IMR-90 (cell line): ENCODE measurements around the gene NCK1. TPM values are rescaled to one million over a fixed set of nuclear protein-coding genes. Genes with fewer than 3 reads are reported as not detected.

ENCODE experiments used
- ATAC-seq: fragments of 200-7000 bp; cut with Tn5 transposase; 2 replicates; pipeline ENCODE4 v1.9.1; 2020; ENCODE audit warnings: low read depth, mild to moderate bottlenecking, moderate library complexity
- BruUV-seq: library from RNA; stranded (reverse); fragments of 400-500 nt; replicated peaks from 2 replicates; lab custom pipeline; 2021; lab: Mats Ljungman, UMichigan
- CTCF ChIA-PET: fragments of 300-600 bp; formaldehyde crosslinking; extraction: SDS; loops from one replicate; lab custom pipeline; 2021; ENCODE audit warnings: antibody characterized with exemption; lab: Yijun Ruan, JAX
- POLR2A ChIA-PET: fragments of 300-600 bp; sonication (Branson Sonifier 250); formaldehyde crosslinking; loops from one replicate; lab custom pipeline; 2022; ENCODE audit warnings: antibody characterized with exemption; ENCODE audit not compliant: unreplicated experiment; lab: Charles Lee
- DNase-seq: peaks from one replicate; pipeline ENCODE4 v3.0.0; 2013
- H2AFZ ChIP-seq: replicated peaks from 2 replicates; pipeline ENCODE3; 2013; ENCODE audit warnings: low read length, mild to moderate bottlenecking; ENCODE audit not compliant: poor library complexity
- H2AK5ac ChIP-seq: 2 replicates; pipeline ENCODE4 v1.6.1; 2013; ENCODE audit warnings: low read depth, low read length, inconsistent platforms
- H2AK9ac ChIP-seq: replicated peaks from 2 replicates; pipeline ENCODE3; 2013; ENCODE audit warnings: mild to moderate bottlenecking, low read depth, low read length, moderate library complexity; ENCODE audit not compliant: poor library complexity
- H2BK120ac ChIP-seq: 2 replicates; pipeline ENCODE4 v1.6.1; 2013; ENCODE audit warnings: low read depth, low read length, inconsistent platforms
- H2BK15ac ChIP-seq: 3 replicates; pipeline ENCODE4 v1.6.1; 2013; ENCODE audit warnings: low read depth, low read length, inconsistent platforms
- H2BK20ac ChIP-seq: 2 replicates; pipeline ENCODE4 v1.6.1; 2013; ENCODE audit warnings: low read depth, mild to moderate bottlenecking, inconsistent platforms, low read length, moderate library complexity
- H2BK5ac ChIP-seq: 2 replicates; pipeline ENCODE4 v1.6.1; 2013; ENCODE audit warnings: mild to moderate bottlenecking, low read depth, low read length, inconsistent platforms; ENCODE audit not compliant: poor library complexity, severe bottlenecking
- H3K14ac ChIP-seq: replicated peaks from 2 replicates; pipeline ENCODE4 v1.6.1; 2013; ENCODE audit warnings: low read depth, low read length, inconsistent platforms
- H3K18ac ChIP-seq: 2 replicates; pipeline ENCODE4 v1.6.1; 2013; ENCODE audit warnings: low read depth, low read length, control low read depth
- H3K23ac ChIP-seq: 2 replicates; pipeline ENCODE4 v1.6.1; 2013; ENCODE audit warnings: low read depth, low read length, inconsistent platforms
- H3K27ac ChIP-seq: 2 replicates; pipeline ENCODE4 v1.5.1; 2013; ENCODE audit warnings: mild to moderate bottlenecking, control low read depth, low read length; ENCODE audit not compliant: insufficient read depth
- H3K27me3 ChIP-seq: 2 replicates; pipeline ENCODE4 v1.6.1; 2013; ENCODE audit warnings: low read length; ENCODE audit not compliant: control insufficient read depth, insufficient read depth
- H3K36me3 ChIP-seq: 2 replicates; pipeline ENCODE4 v1.6.1; 2013; ENCODE audit warnings: low read length, mixed read lengths; ENCODE audit not compliant: control insufficient read depth, insufficient read depth
- H3K4ac ChIP-seq: 2 replicates; pipeline ENCODE4 v1.6.1; 2013; ENCODE audit warnings: low read depth, low read length, inconsistent platforms
- H3K4me1 ChIP-seq: 2 replicates; pipeline ENCODE4 v1.6.1; 2013; ENCODE audit warnings: low read length, mixed read lengths; ENCODE audit not compliant: control insufficient read depth, insufficient read depth
- H3K4me2 ChIP-seq: 2 replicates; pipeline ENCODE4 v1.6.1; 2013; ENCODE audit warnings: low read depth, mild to moderate bottlenecking, control low read depth, low read length, moderate library complexity
- H3K4me3 ChIP-seq: 2 replicates; pipeline ENCODE4 v1.5.1; 2013; ENCODE audit warnings: low read depth, mild to moderate bottlenecking, control low read depth, low read length, moderate library complexity; ENCODE audit not compliant: insufficient read depth
- H3K56ac ChIP-seq: 2 replicates; pipeline ENCODE4 v1.6.1; 2013; ENCODE audit warnings: low read length, inconsistent platforms; ENCODE audit not compliant: insufficient read depth; ENCODE audit errors: extremely low read depth
- H3K79me1 ChIP-seq, 2 experiments: 2 replicates each; pipeline ENCODE4 v1.6.1; 2013; ENCODE audit warnings: low read length in 2 of 2, inconsistent platforms in 1 of 2, low read depth in 1 of 2
- H3K9ac ChIP-seq: 2 replicates; pipeline ENCODE4 v1.6.1; 2013; ENCODE audit warnings: low read depth, low read length, control low read depth
- H3K9me1 ChIP-seq: 2 replicates; pipeline ENCODE4 v1.6.1; 2013; ENCODE audit warnings: low read length, inconsistent platforms; ENCODE audit not compliant: insufficient read depth
- H3K9me3 ChIP-seq: 2 replicates; pipeline ENCODE4 v1.6.1; 2013; ENCODE audit warnings: low read length; ENCODE audit not compliant: control insufficient read depth, insufficient read depth
- H4K20me1 ChIP-seq: 2 replicates; pipeline ENCODE4 v1.6.1; 2013; ENCODE audit warnings: low read length, inconsistent platforms; ENCODE audit not compliant: insufficient read depth
- H4K5ac ChIP-seq: 2 replicates; pipeline ENCODE4 v1.6.1; 2013; ENCODE audit warnings: mild to moderate bottlenecking, low read depth, low read length, control low read depth
- H4K8ac ChIP-seq, 2 experiments: 2 replicates each; pipeline ENCODE4 v1.6.1; 2013; ENCODE audit warnings: low read depth in 2 of 2, low read length in 2 of 2, control low read depth in 1 of 2, inconsistent platforms in 1 of 2
- H4K91ac ChIP-seq: 2 replicates; pipeline ENCODE4 v1.6.1; 2013; ENCODE audit warnings: low read depth, low read length, inconsistent platforms; ENCODE audit not compliant: insufficient read depth
- BHLHE40 ChIP-seq: fragments of 150-350 bp; IDR thresholded peaks from 2 replicates; pipeline ENCODE4 v1.6.1; 2016; ENCODE audit warnings: mild to moderate bottlenecking, low read depth, low read length
- CEBPB ChIP-seq: IDR thresholded peaks from 2 replicates; pipeline ENCODE4 v1.6.1; 2012; ENCODE audit warnings: low read depth, low read length, improper control_type of control experiment
- MAFK ChIP-seq: IDR thresholded peaks from 2 replicates; pipeline ENCODE4 v1.6.1; 2012; ENCODE audit warnings: low read depth, low read length, improper control_type of control experiment
- MAZ ChIP-seq: IDR thresholded peaks from 2 replicates; pipeline ENCODE4 v1.6.1; 2012; ENCODE audit warnings: low read depth, mild to moderate bottlenecking, low read length, improper control_type of control experiment, moderate library complexity, borderline replicate concordance
- MXI1 ChIP-seq: IDR thresholded peaks from 2 replicates; pipeline ENCODE4 v1.6.1; 2012; ENCODE audit warnings: low read depth, mild to moderate bottlenecking, low read length, moderate library complexity, borderline replicate concordance
- RCOR1 ChIP-seq: IDR thresholded peaks from 2 replicates; pipeline ENCODE4 v1.6.1; 2012; ENCODE audit warnings: mild to moderate bottlenecking, low read length, improper control_type of control experiment; ENCODE audit not compliant: insufficient replicate concordance
- RFX5 ChIP-seq: IDR thresholded peaks from 2 replicates; pipeline ENCODE4 v1.8.0; 2012; ENCODE audit warnings: low read depth, mild to moderate bottlenecking, low read length, moderate library complexity
- SMC3 ChIP-seq: fragments of 150-350 bp; IDR thresholded peaks from 2 replicates; pipeline ENCODE4 v1.6.1; 2016; ENCODE audit warnings: low read depth, mild to moderate bottlenecking, antibody characterized with exemption, low read length, moderate library complexity
- USF2 ChIP-seq: fragments of 150-350 bp; IDR thresholded peaks from 2 replicates; pipeline ENCODE4 v1.6.1; 2017; ENCODE audit warnings: mild to moderate bottlenecking, antibody characterized with exemption, low read length, low read depth
- WGBS, 2 experiments: methylation state at CpG; one replicate each; pipeline versions ENCODE4 v1.1.5 to v1.1.7; 2013; ENCODE audit warnings: missing lambda C conversion rate in 2 of 2; ENCODE audit not compliant: insufficient read length in 1 of 2; ENCODE audit errors: extremely low coverage in 2 of 2; 5-methylcytosine and 5-hydroxymethylcytosine counted together
- dilution Hi-C: fragments of 300-500 bp; cut with HindIII; formaldehyde crosslinking; loops from one replicate; pipeline ENCODE4 v1.14.3; 2018; ENCODE audit warnings: low sequenced_read_pairs; ENCODE audit not compliant: unreplicated experiment
- in situ Hi-C: fragments of 300-500 bp; cut with MboI; formaldehyde crosslinking; loops from 3 replicates; pipeline ENCODE4 v1.14.3; 2019; ENCODE audit warnings: low sequenced_read_pairs, inconsistent platforms, mixed read lengths
- intact Hi-C: fragments of 100-400 bp; cut with micrococcal nuclease; formaldehyde crosslinking; loops from 2 replicates; pipeline ENCODE4 v1.10.0; 2022
- polyA plus RNA-seq, 3 experiments: library from polyadenylated mRNA; depleted of rRNA; stranded (reverse); fragments of >200 nt; gene quantifications; 2 replicates each; pipeline ENCODE4 v1.2.3, GENCODE V29; 2012; ENCODE audit warnings: low replicate concordance in 1 of 3
- total RNA-seq: library from RNA; depleted of rRNA; stranded (reverse); fragments of >200 nt; gene quantifications from 2 replicates; pipeline ENCODE4 v1.2.3, GENCODE V29; 2012
- TF ChIP-seq, protein P1 (sequence below): conservative IDR thresholded peaks from 2 replicates; pipeline ENCODE4 v1.5.1; 2012; ENCODE audit warnings: mild to moderate bottlenecking, low read depth, low read length, improper control_type of control experiment

The NCK1 gene
- total and polyA plus RNA-seq, 2 of the 4 experiments (the other 2 are of a cell fraction): 23.7 to 24.3 TPM

- 0 out of 2 replicates have a peak overlapping the region, but pooled peaks have one; percentile 52 for H3K14ac ChIP-seq
- intact Hi-C loops (no loop called here), in situ Hi-C loops (no loop called here), dilution Hi-C loops (no loop called here)
- H3K36me3 ChIP-seq: 0 out of 2 replicates have a peak, but pooled peaks cover under 1% of the 10 kb centered on the region
- peaks cover 31 to 48% of the 10 kb centered on the region in 2 experiments for H3K79me1 ChIP-seq
- no peaks in the 10 kb centered on the region for H3K9me3 ChIP-seq
- POLR2A ChIA-PET: no interaction called here
- no peak overlapping the region for H2AFZ ChIP-seq
- H3K9ac ChIP-seq: no peak overlapping the region
- H4K5ac ChIP-seq: no peak overlapping the region
- DNase-seq (no peak), ATAC-seq (no peak)
- H3K23ac ChIP-seq: 0 out of 2 replicates have a peak overlapping the region, but pooled peaks have one; percentile 8
- H3K4me1 ChIP-seq: peaks cover 20% of the 10 kb centered on the region
- H3K9me1 ChIP-seq: peaks cover 6% of the 10 kb centered on the region; the same call in 1 of the 2 replicates
- H2BK5ac ChIP-seq: no peak overlapping the region
- CTCF ChIA-PET: no interaction called here
- H2BK20ac ChIP-seq: no peak overlapping the region; the same call in 1 of the 2 replicates
- TF ChIP-seq, protein P1, sequence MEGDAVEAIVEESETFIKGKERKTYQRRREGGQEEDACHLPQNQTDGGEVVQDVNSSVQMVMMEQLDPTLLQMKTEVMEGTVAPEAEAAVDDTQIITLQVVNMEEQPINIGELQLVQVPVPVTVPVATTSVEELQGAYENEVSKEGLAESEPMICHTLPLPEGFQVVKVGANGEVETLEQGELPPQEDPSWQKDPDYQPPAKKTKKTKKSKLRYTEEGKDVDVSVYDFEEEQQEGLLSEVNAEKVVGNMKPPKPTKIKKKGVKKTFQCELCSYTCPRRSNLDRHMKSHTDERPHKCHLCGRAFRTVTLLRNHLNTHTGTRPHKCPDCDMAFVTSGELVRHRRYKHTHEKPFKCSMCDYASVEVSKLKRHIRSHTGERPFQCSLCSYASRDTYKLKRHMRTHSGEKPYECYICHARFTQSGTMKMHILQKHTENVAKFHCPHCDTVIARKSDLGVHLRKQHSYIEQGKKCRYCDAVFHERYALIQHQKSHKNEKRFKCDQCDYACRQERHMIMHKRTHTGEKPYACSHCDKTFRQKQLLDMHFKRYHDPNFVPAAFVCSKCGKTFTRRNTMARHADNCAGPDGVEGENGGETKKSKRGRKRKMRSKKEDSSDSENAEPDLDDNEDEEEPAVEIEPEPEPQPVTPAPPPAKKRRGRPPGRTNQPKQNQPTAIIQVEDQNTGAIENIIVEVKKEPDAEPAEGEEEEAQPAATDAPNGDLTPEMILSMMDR: no peak
- TF ChIP-seq BHLHE40: no peak
- TF ChIP-seq MXI1: no peak
- no peak for TF ChIP-seq CEBPB
- TF ChIP-seq USF2: no peak
- TF ChIP-seq MAZ: no peak
- no peak for TF ChIP-seq MAFK
- TF ChIP-seq RCOR1: no peak
- no peak for TF ChIP-seq SMC3
- no peak for TF ChIP-seq RFX5
- no peaks in the 10 kb centered on the region for H3K27me3 ChIP-seq
- H4K20me1 ChIP-seq: no peaks in the 10 kb centered on the region; the same call in 1 of the 2 replicates
- no TSS peak for BruUV-seq
- no peak overlapping the region for H3K4ac ChIP-seq
- H2BK120ac ChIP-seq: no peak overlapping the region; the same call in 1 of the 2 replicates
- no peak overlapping the region for H3K18ac ChIP-seq
- no peak overlapping the region for H3K27ac ChIP-seq
- no peak overlapping the region for H4K8ac ChIP-seq
- no peak overlapping the region for H2AK9ac ChIP-seq
- H2BK15ac ChIP-seq: no peak overlapping the region
- no peak overlapping the region for H4K91ac ChIP-seq
- H3K4me3 ChIP-seq: no peak overlapping the region
- H3K56ac ChIP-seq: no peak overlapping the region
- H2AK5ac ChIP-seq: no peak overlapping the region
- 69% methylated on average over 2 of the region's 2 CpGs; no CpG with 5 or more reads in 1 of the 2 experiments for WGBS, 2 experiments
- H3K4me2 ChIP-seq: no peak overlapping the region
Measured at GRCh38 chr3:136840252-136840651, 21.8 kb upstream of the NCK1 start.
